PC-9 (cell line): ENCODE measurements around the gene EHD4.

Experiments
- CTCF ChIP-seq: fragments of 200-600 bp; sonication (generic); conservative IDR thresholded peaks from 2 replicates; pipeline ENCODE4 v1.6.1; 2017; ENCODE audit warnings: mixed run types, antibody characterized with exemption, mild to moderate bottlenecking, moderate library complexity
- EZH2 ChIP-seq: fragments of 200-600 bp; sonication (generic); IDR thresholded peaks from 2 replicates; pipeline ENCODE4 v1.8.0; 2017; ENCODE audit warnings: antibody characterized with exemption, low read depth

GRCh38 chr15:41943543-41944312 is 28.6 kb downstream of the EHD4 start:
- no peak for TF ChIP-seq CTCF
- TF ChIP-seq EZH2, result no peak
